ENCODE measurements around the gene NBPF20.
"Not testable (repeated sequence)": the region's sequence is repeated elsewhere in the genome, so short reads cannot be mapped to it uniquely, and the experiment has no call there.

Gene NBPF20

GRCh38 chr1:145424612-145425435, 579 bp downstream of the NBPF20 start:
- not testable (repeated sequence) for DNase-seq

- DNase-seq: not testable (repeated sequence)
These were observed 10.3 kb downstream of the NBPF20 start for GRCh38 chr1:145415149-145415548.

DNA sequence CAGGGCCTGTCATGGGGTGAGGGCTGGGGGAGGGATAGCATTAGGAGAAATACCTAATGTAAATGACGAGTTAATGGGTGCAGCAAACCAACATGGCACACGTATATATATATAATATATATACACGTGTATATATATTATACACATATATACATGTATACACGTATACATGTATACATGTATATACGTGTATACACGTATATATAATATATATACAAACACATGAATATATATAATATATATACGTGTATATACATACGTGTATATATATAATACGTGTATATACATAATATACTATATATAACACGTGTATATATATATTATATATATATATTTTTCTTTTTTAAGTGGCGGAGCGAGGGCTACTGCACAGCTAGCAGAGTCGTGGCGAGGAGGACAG, 18.1 kb downstream of the NBPF20 start:
- DNase-seq: not testable (repeated sequence)

DNA sequence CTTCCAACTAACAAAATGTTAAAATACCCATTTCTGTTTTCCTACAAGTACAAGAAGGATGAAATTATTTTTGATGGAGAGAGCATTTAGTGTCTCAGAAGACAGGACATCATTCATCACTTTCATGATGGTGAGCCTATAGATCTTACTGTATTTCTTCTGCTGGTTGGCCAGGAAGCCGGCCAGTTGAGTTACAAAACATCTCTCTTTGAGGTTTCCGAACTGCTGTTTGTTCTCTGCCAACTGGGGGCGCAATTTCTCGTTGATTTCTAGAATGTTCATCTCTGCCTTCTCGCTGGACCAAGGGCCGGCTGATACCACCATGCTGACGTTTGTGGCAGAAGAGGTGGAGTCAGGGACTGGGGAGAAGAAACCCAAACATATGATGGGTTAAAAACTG, 20.5 kb downstream of the NBPF20 start:
- not testable (repeated sequence) for DNase-seq

- not testable (repeated sequence) for DNase-seq
These were observed 24.7 kb downstream of the NBPF20 start for GRCh38 chr1:145400701-145401100.

All from NCI-H2171 (cell line).